ENCODE measurements around the gene ULK4.

ULK4 gene

GRCh38 chr3:41198526-41198925, 763.4 kb downstream of the ULK4 start:
- DNase-seq (ENCODE audit: low read depth in 2 of 2) = no peak

- DNase-seq (ENCODE audit: low read depth in 2 of 2) = no peak
These were observed 763.9 kb downstream of the ULK4 start for GRCh38 chr3:41198046-41198445.

All from fibroblast of skin of left quadriceps (primary cell).